ENCODE measurements around the gene IL10RA.

IL10RA gene

DNA sequence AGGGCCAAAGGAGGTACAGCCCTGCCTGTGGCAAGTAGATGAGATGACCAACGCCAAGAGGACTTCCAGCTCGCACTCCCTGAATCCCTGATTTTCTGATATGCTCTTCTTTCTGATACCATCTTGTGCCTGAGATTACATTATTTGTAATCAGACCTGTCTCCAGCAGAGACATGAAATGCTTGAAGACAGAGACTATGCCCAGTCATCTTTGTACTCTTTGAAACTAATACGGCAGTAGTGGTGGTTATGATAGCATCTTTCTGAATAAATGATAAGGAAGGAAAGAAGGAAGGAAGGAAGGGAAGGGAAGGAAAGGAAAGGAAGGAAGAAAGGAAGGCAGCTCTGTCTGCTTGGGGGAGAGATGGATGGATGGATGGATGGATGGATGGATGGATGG lies 27.8 kb downstream of the IL10RA start:
- no peaks in the 10 kb centered on the region for H3K9me3 ChIP-seq (ENCODE audit: control insufficient read depth in 2 of 2, low read length in 2 of 2)
- H3K27me3 ChIP-seq (ENCODE audit: control insufficient read depth in 2 of 2, insufficient read depth in 2 of 2, low read length in 2 of 2): no peaks in the 10 kb centered on the region
- H3K36me3 ChIP-seq (ENCODE audit: control insufficient read depth in 2 of 2, insufficient read depth in 2 of 2, low read length in 2 of 2): no peaks in the 10 kb centered on the region
- peaks cover 7% of the 10 kb centered on the region in 2 donors for H3K4me1 ChIP-seq (ENCODE audit: control insufficient read depth in 2 of 2, insufficient read depth in 2 of 2, low read length in 2 of 2)
- H3K9ac ChIP-seq (ENCODE audit: low read depth in 1 of 2, low read length in 2 of 2): no peak overlapping the region
- H3K4me3 ChIP-seq (ENCODE audit: low read length in 2 of 2): no peak overlapping the region
- H3K27ac ChIP-seq (ENCODE audit: low read depth in 2 of 2, low read length in 2 of 2): no peak overlapping the region

DNA sequence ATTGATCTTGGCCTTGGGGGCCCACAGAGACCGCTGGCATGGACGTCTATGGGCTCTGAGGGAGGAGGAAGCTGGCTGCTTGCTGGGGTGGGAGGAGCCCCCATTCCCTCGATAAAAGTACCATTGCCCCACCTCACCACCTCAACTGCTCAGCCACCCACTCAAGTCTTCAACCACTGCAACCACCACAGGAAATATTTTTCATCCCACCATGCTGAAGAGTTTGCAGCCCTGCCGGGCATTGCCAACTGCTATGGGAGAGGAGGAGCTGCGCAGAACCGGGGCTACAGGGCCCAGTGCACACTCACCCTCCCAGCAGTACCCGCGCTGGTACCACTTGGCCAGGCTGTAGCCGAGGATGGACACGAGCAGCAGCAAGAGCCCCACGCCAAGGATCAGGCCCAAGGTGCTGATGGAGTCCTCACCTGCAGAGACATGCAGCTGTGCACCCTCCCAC lies 29.2 kb downstream of the IL10RA start:
- H3K27ac ChIP-seq (ENCODE audit: low read depth in 2 of 2, low read length in 2 of 2): no peak overlapping the region
- H3K9ac ChIP-seq (ENCODE audit: low read depth in 1 of 2, low read length in 2 of 2): no peak overlapping the region
- H3K4me1 ChIP-seq (ENCODE audit: control insufficient read depth in 2 of 2, insufficient read depth in 2 of 2, low read length in 2 of 2): peaks cover 6 to 7% of the 10 kb centered on the region in 2 donors
- no peaks in the 10 kb centered on the region for H3K36me3 ChIP-seq (ENCODE audit: control insufficient read depth in 2 of 2, insufficient read depth in 2 of 2, low read length in 2 of 2)
- no peaks in the 10 kb centered on the region for H3K9me3 ChIP-seq (ENCODE audit: control insufficient read depth in 2 of 2, low read length in 2 of 2)
- no peaks in the 10 kb centered on the region for H3K27me3 ChIP-seq (ENCODE audit: control insufficient read depth in 2 of 2, insufficient read depth in 2 of 2, low read length in 2 of 2)
- H3K4me3 ChIP-seq (ENCODE audit: low read length in 2 of 2): no peak overlapping the region

DNA sequence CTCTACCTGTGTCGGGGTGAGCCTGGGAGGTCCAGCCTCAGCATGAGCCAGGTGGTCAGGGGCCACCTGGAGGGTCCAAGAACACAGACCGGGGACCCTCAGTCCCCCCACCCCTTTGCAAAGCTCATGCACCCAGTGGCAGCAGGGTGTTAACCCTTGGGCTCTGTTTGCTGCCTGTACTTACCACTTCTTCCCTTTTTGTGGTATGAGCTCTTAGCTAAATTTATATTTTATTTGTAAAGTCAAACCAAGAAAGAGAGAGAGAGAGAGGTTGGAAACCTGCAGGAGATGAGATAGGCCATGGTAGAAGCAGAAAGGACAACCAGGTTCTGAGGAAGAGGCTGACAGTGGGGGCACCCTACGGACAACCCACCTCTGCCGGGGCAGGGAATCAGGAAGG lies 29.9 kb downstream of the IL10RA start:
- Histone ChIP-seq H3K4me3 (ENCODE audit: low read length in 2 of 2) (no peak overlapping the region), H3K27ac (ENCODE audit: low read depth in 2 of 2, low read length in 2 of 2) (no peak overlapping the region), H3K27me3 (ENCODE audit: control insufficient read depth in 2 of 2, insufficient read depth in 2 of 2, low read length in 2 of 2) (no peaks in the 10 kb centered on the region), H3K9ac (ENCODE audit: low read depth in 1 of 2, low read length in 2 of 2) (no peak overlapping the region), H3K9me3 (ENCODE audit: control insufficient read depth in 2 of 2, low read length in 2 of 2) (no peaks in the 10 kb centered on the region), H3K36me3 (ENCODE audit: control insufficient read depth in 2 of 2, insufficient read depth in 2 of 2, low read length in 2 of 2) (no peaks in the 10 kb centered on the region), H3K4me1 (ENCODE audit: control insufficient read depth in 2 of 2, insufficient read depth in 2 of 2, low read length in 2 of 2) (peaks cover 3 to 7% of the 10 kb centered on the region in 2 donors)

- no peaks in the 10 kb centered on the region for H3K9me3 ChIP-seq (ENCODE audit: control insufficient read depth in 2 of 2, low read length in 2 of 2)
- H3K9ac ChIP-seq (ENCODE audit: low read depth in 1 of 2, low read length in 2 of 2): no peak overlapping the region
- peaks cover 3% of the 10 kb centered on the region in 2 donors for H3K4me1 ChIP-seq (ENCODE audit: control insufficient read depth in 2 of 2, insufficient read depth in 2 of 2, low read length in 2 of 2)
- no peak overlapping the region for H3K4me3 ChIP-seq (ENCODE audit: low read length in 2 of 2)
- H3K27ac ChIP-seq (ENCODE audit: low read depth in 2 of 2, low read length in 2 of 2): no peak overlapping the region
- H3K27me3 ChIP-seq (ENCODE audit: control insufficient read depth in 2 of 2, insufficient read depth in 2 of 2, low read length in 2 of 2): no peaks in the 10 kb centered on the region
- H3K36me3 ChIP-seq (ENCODE audit: control insufficient read depth in 2 of 2, insufficient read depth in 2 of 2, low read length in 2 of 2): no peaks in the 10 kb centered on the region
Observed at GRCh38 chr11:118017111-118017510, 30.9 kb downstream of the IL10RA start.

DNA sequence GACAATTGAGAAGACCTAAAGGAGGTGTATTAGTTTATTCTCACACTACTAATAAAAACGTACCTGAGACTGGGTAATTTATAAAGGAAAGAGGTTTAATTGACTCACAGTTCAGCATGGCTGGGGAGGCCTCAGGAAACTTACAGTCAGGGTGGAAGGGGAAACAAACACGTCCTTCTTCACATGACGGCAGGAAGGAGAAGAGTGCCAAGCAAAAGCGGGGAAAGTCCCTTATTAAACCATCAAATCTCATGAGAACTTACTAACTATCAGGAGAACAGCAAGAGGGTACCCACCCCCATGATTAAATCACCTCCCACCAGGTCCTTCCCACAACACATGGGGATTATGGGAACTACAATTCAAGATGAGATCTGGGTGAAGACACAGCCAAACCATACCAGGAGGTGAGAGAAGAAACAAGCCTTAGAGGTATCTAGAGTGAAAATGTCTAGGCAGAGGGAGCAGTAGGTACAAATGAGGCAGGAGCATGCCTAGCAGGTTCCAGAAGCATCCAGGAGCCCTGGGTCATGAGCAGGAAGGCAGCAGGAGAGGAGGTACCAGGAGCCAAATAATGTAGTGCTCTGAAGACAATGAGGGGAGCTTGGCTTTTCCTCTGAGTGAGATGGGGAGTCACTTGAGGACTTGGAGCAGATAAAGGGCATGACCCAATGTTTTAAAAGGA lies 31.6 kb downstream of the IL10RA start:
- Histone ChIP-seq H3K36me3 (ENCODE audit: control insufficient read depth in 2 of 2, insufficient read depth in 2 of 2, low read length in 2 of 2) (no peaks in the 10 kb centered on the region), H3K27ac (ENCODE audit: low read depth in 2 of 2, low read length in 2 of 2) (no peak overlapping the region), H3K4me1 (ENCODE audit: control insufficient read depth in 2 of 2, insufficient read depth in 2 of 2, low read length in 2 of 2) (peaks cover under 1 to 3% of the 10 kb centered on the region in 2 donors), H3K9me3 (ENCODE audit: control insufficient read depth in 2 of 2, low read length in 2 of 2) (no peaks in the 10 kb centered on the region), H3K4me3 (ENCODE audit: low read length in 2 of 2) (no peak overlapping the region), H3K9ac (ENCODE audit: low read depth in 1 of 2, low read length in 2 of 2) (no peak overlapping the region), H3K27me3 (ENCODE audit: control insufficient read depth in 2 of 2, insufficient read depth in 2 of 2, low read length in 2 of 2) (no peaks in the 10 kb centered on the region)

GRCh38 chr11:118018401-118018800 lies 32.2 kb downstream of the IL10RA start:
- Histone ChIP-seq H3K27ac (ENCODE audit: low read depth in 2 of 2, low read length in 2 of 2) (no peak overlapping the region), H3K36me3 (ENCODE audit: control insufficient read depth in 2 of 2, insufficient read depth in 2 of 2, low read length in 2 of 2) (no peaks in the 10 kb centered on the region), H3K9me3 (ENCODE audit: control insufficient read depth in 2 of 2, low read length in 2 of 2) (no peaks in the 10 kb centered on the region), H3K4me1 (ENCODE audit: control insufficient read depth in 2 of 2, insufficient read depth in 2 of 2, low read length in 2 of 2) (peaks cover 0 to 3% of the 10 kb centered on the region in 2 donors), H3K9ac (ENCODE audit: low read depth in 1 of 2, low read length in 2 of 2) (no peak overlapping the region), H3K4me3 (ENCODE audit: low read length in 2 of 2) (no peak overlapping the region), H3K27me3 (ENCODE audit: control insufficient read depth in 2 of 2, insufficient read depth in 2 of 2, low read length in 2 of 2) (no peaks in the 10 kb centered on the region)

DNA sequence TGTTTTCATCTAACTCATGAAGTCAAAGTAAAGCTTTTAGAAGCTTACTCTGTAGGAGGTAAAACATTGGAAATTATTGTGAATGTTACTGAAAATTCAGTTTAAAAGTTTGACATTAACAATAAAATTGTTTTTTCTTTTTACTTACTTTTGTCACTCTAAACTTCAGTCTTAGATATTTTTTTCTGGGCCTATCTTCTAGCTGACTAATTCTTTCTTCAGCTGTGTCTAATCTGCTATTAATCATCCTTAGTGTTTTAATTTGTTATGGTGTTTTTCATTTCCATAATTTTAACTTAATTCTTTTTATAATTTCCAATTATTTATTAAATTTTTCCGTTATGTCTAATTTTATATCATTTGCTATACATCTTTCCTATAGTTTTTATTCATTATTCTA lies 35.0 kb downstream of the IL10RA start:
- Histone ChIP-seq H3K36me3 (ENCODE audit: control insufficient read depth in 2 of 2, insufficient read depth in 2 of 2, low read length in 2 of 2) (no peaks in the 10 kb centered on the region), H3K9me3 (ENCODE audit: control insufficient read depth in 2 of 2, low read length in 2 of 2) (no peaks in the 10 kb centered on the region), H3K9ac (ENCODE audit: low read depth in 1 of 2, low read length in 2 of 2) (no peak overlapping the region), H3K4me3 (ENCODE audit: low read length in 2 of 2) (no peak overlapping the region), H3K27me3 (ENCODE audit: control insufficient read depth in 2 of 2, insufficient read depth in 2 of 2, low read length in 2 of 2) (no peaks in the 10 kb centered on the region), H3K27ac (ENCODE audit: low read depth in 2 of 2, low read length in 2 of 2) (no peak overlapping the region), H3K4me1 (ENCODE audit: control insufficient read depth in 2 of 2, insufficient read depth in 2 of 2, low read length in 2 of 2) (no peaks in the 10 kb centered on the region)

- no peak overlapping the region for H3K4me3 ChIP-seq (ENCODE audit: low read length in 2 of 2)
- H3K9me3 ChIP-seq (ENCODE audit: control insufficient read depth in 2 of 2, low read length in 2 of 2): no peaks in the 10 kb centered on the region
- no peak overlapping the region for H3K27ac ChIP-seq (ENCODE audit: low read depth in 2 of 2, low read length in 2 of 2)
- no peaks in the 10 kb centered on the region for H3K27me3 ChIP-seq (ENCODE audit: control insufficient read depth in 2 of 2, insufficient read depth in 2 of 2, low read length in 2 of 2)
- H3K4me1 ChIP-seq (ENCODE audit: control insufficient read depth in 2 of 2, insufficient read depth in 2 of 2, low read length in 2 of 2): no peaks in the 10 kb centered on the region
- no peaks in the 10 kb centered on the region for H3K36me3 ChIP-seq (ENCODE audit: control insufficient read depth in 2 of 2, insufficient read depth in 2 of 2, low read length in 2 of 2)
- H3K9ac ChIP-seq (ENCODE audit: low read depth in 1 of 2, low read length in 2 of 2): no peak overlapping the region
Observed at GRCh38 chr11:118027694-118028093, 41.5 kb downstream of the IL10RA start.

GRCh38 chr11:118028626-118029025 lies 42.4 kb downstream of the IL10RA start:
- H3K27ac ChIP-seq (ENCODE audit: low read depth in 2 of 2, low read length in 2 of 2): no peak overlapping the region
- no peaks in the 10 kb centered on the region for H3K36me3 ChIP-seq (ENCODE audit: control insufficient read depth in 2 of 2, insufficient read depth in 2 of 2, low read length in 2 of 2)
- H3K9me3 ChIP-seq (ENCODE audit: control insufficient read depth in 2 of 2, low read length in 2 of 2): no peaks in the 10 kb centered on the region
- H3K9ac ChIP-seq (ENCODE audit: low read depth in 1 of 2, low read length in 2 of 2): no peak overlapping the region
- H3K4me1 ChIP-seq (ENCODE audit: control insufficient read depth in 2 of 2, insufficient read depth in 2 of 2, low read length in 2 of 2): no peaks in the 10 kb centered on the region
- H3K4me3 ChIP-seq (ENCODE audit: low read length in 2 of 2): no peak overlapping the region
- no peaks in the 10 kb centered on the region for H3K27me3 ChIP-seq (ENCODE audit: control insufficient read depth in 2 of 2, insufficient read depth in 2 of 2, low read length in 2 of 2)

GRCh38 chr11:118033443-118033842 lies 47.2 kb downstream of the IL10RA start:
- Histone ChIP-seq H3K9ac (ENCODE audit: low read depth in 1 of 2, low read length in 2 of 2) (no peak overlapping the region), H3K27ac (ENCODE audit: low read depth in 2 of 2, low read length in 2 of 2) (no peak overlapping the region), H3K9me3 (ENCODE audit: control insufficient read depth in 2 of 2, low read length in 2 of 2) (no peaks in the 10 kb centered on the region), H3K4me1 (ENCODE audit: control insufficient read depth in 2 of 2, insufficient read depth in 2 of 2, low read length in 2 of 2) (no peaks in the 10 kb centered on the region), H3K36me3 (ENCODE audit: control insufficient read depth in 2 of 2, insufficient read depth in 2 of 2, low read length in 2 of 2) (no peaks in the 10 kb centered on the region), H3K27me3 (ENCODE audit: control insufficient read depth in 2 of 2, insufficient read depth in 2 of 2, low read length in 2 of 2) (no peaks in the 10 kb centered on the region), H3K4me3 (ENCODE audit: low read length in 2 of 2) (no peak overlapping the region)

Measured in mucosa of rectum (tissue), 2 donors.